T-helper 17 cell (primary cell): Measurements from ENCODE around the gene GPC3. TPM values are rescaled to one million over a fixed set of nuclear protein-coding genes. Genes with fewer than 3 reads are reported as not detected.
A peak's percentile ranks its signal among the peaks of the same experiment; 100 is the strongest.
"Not testable (repeated sequence)": the region's sequence is repeated elsewhere in the genome, so short reads cannot be mapped to it uniquely, and the experiment has no call there.

Source experiments
- ATAC-seq: fragments of 150-1000 bp; cut with Tn5 transposase; 2 replicates; pipeline ENCODE4 v1.10.0; 2021; ENCODE audit warnings: mild to moderate bottlenecking, moderate library complexity
- DNase-seq, 3 donors: peaks; one replicate each; pipeline versions ENCODE4 v3.0.0 to v3.0.0-alpha.2; 2020 to 2021
- H3K9me3 ChIP-seq: one replicate; pipeline ENCODE4 v1.7.0; 2013; ENCODE audit warnings: low read length, mild to moderate bottlenecking; ENCODE audit not compliant: control insufficient read depth, poor library complexity, severe bottlenecking
- H3K27ac Mint-ChIP-seq: one replicate; pipeline ENCODE4 v1.8.0; 2022; ENCODE audit warnings: mild to moderate bottlenecking, moderate library complexity, mixed read lengths
- H3K27me3 Mint-ChIP-seq: one replicate; pipeline ENCODE4 v1.8.0; 2022; ENCODE audit warnings: mixed read lengths
- H3K36me3 Mint-ChIP-seq: one replicate; pipeline ENCODE4 v1.8.0; 2022; ENCODE audit warnings: low read depth, mixed read lengths
- H3K4me1 Mint-ChIP-seq: one replicate; pipeline ENCODE4 v1.8.0; 2022; ENCODE audit warnings: mild to moderate bottlenecking, mixed read lengths
- H3K4me3 Mint-ChIP-seq: one replicate; pipeline ENCODE4 v1.8.0; 2022; ENCODE audit warnings: mild to moderate bottlenecking, moderate library complexity, mixed read lengths
- total RNA-seq, 4 donors: library from RNA in 2 of 4; stranded (reverse) in 2 of 4; gene quantifications; one replicate each; pipeline ENCODE4 v1.2.3 and lab custom pipeline; 2022 to 2026

The GPC3 gene
- total RNA-seq, 2 donors from 2014 or later = 0.20 to 0.39 TPM

- Mint-ChIP-seq H3K36me3 (no peaks in the 10 kb centered on the region), H3K27ac (no peak overlapping the region), H3K4me1 (peaks cover 6% of the 10 kb centered on the region), H3K27me3 (no peaks in the 10 kb centered on the region), H3K4me3 (no peak overlapping the region)
- DNase-seq (no peak), ATAC-seq (no peak)
- no peaks in the 10 kb centered on the region for H3K9me3 ChIP-seq
Observed at GRCh38 chrX:133749951-133750350, 235.4 kb downstream of the GPC3 start.

- Mint-ChIP-seq H3K4me3 (no peak overlapping the region), H3K36me3 (no peaks in the 10 kb centered on the region), H3K4me1 (peaks cover 6% of the 10 kb centered on the region), H3K27ac (no peak overlapping the region), H3K27me3 (no peaks in the 10 kb centered on the region)
- ATAC-seq (peak; percentile 33), DNase-seq (no peak)
- H3K9me3 ChIP-seq = no peaks in the 10 kb centered on the region
Observed at GRCh38 chrX:133749370-133749769, 236.0 kb downstream of the GPC3 start.

- H3K9me3 ChIP-seq = no peaks in the 10 kb centered on the region
- no peak overlapping the region for H3K27ac Mint-ChIP-seq
- no peak for ATAC-seq
- DNase-seq = no peak
- H3K27me3 Mint-ChIP-seq = no peaks in the 10 kb centered on the region
- H3K4me3 Mint-ChIP-seq = no peak overlapping the region
- H3K36me3 Mint-ChIP-seq = no peaks in the 10 kb centered on the region
- H3K4me1 Mint-ChIP-seq = peaks cover 6% of the 10 kb centered on the region
Observed at GRCh38 chrX:133747196-133747595, 238.2 kb downstream of the GPC3 start.

GRCh38 chrX:133746593-133746992 lies 238.8 kb downstream of the GPC3 start:
- Mint-ChIP-seq H3K4me1 (peaks cover 6% of the 10 kb centered on the region), H3K4me3 (no peak overlapping the region), H3K27ac (no peak overlapping the region), H3K36me3 (no peaks in the 10 kb centered on the region), H3K27me3 (no peaks in the 10 kb centered on the region)
- ATAC-seq (no peak), DNase-seq (no peak)
- no peaks in the 10 kb centered on the region for H3K9me3 ChIP-seq

- no peak overlapping the region for H3K27ac Mint-ChIP-seq
- DNase-seq (no peak), ATAC-seq (peak; percentile 62)
- H3K27me3 Mint-ChIP-seq = no peaks in the 10 kb centered on the region
- no peaks in the 10 kb centered on the region for H3K36me3 Mint-ChIP-seq
- no peak overlapping the region for H3K4me3 Mint-ChIP-seq
- H3K9me3 ChIP-seq = no peaks in the 10 kb centered on the region
- H3K4me1 Mint-ChIP-seq = peaks cover 6% of the 10 kb centered on the region
Observed at GRCh38 chrX:133745349-133745748, 240.0 kb downstream of the GPC3 start.

- ATAC-seq (no peak), DNase-seq (no peak)
- H3K4me1 Mint-ChIP-seq = peaks cover 2% of the 10 kb centered on the region
- no peaks in the 10 kb centered on the region for H3K27me3 Mint-ChIP-seq
- no peak overlapping the region for H3K27ac Mint-ChIP-seq
- H3K9me3 ChIP-seq = no peaks in the 10 kb centered on the region
- H3K36me3 Mint-ChIP-seq = no peaks in the 10 kb centered on the region
- no peak overlapping the region for H3K4me3 Mint-ChIP-seq
Observed at GRCh38 chrX:133742602-133743305, 242.6 kb downstream of the GPC3 start.

- no peaks in the 10 kb centered on the region for H3K36me3 Mint-ChIP-seq
Observed at GRCh38 chrX:133741303-133741702, 244.1 kb downstream of the GPC3 start.

GRCh38 chrX:133726642-133727041 lies 258.8 kb downstream of the GPC3 start:
- no peak for DNase-seq
- Mint-ChIP-seq H3K27me3 (peaks cover 4% of the 10 kb centered on the region), H3K4me1 (peaks cover 5% of the 10 kb centered on the region), H3K36me3 (peaks cover 2% of the 10 kb centered on the region), H3K27ac (no peak overlapping the region), H3K4me3 (no peak overlapping the region)
- H3K9me3 ChIP-seq = no peaks in the 10 kb centered on the region
- ATAC-seq = no peak

More at GRCh38 chrX:133741303-133741702, 244.1 kb downstream of the GPC3 start:
- Mint-ChIP-seq H3K4me1 (peaks cover 2% of the 10 kb centered on the region), H3K27ac (no peak overlapping the region), H3K4me3 (no peak overlapping the region), H3K27me3 (no peaks in the 10 kb centered on the region)
- ATAC-seq = no peak
- DNase-seq = no peak
- no peaks in the 10 kb centered on the region for H3K9me3 ChIP-seq

- no peak overlapping the region for H3K4me3 Mint-ChIP-seq
- H3K36me3 Mint-ChIP-seq = peaks cover 2% of the 10 kb centered on the region
- no peaks in the 10 kb centered on the region for H3K9me3 ChIP-seq
- ATAC-seq = no peak
- no peak for DNase-seq
- H3K27ac Mint-ChIP-seq = no peak overlapping the region
- peaks cover 4% of the 10 kb centered on the region for H3K27me3 Mint-ChIP-seq
- peaks cover 5% of the 10 kb centered on the region for H3K4me1 Mint-ChIP-seq
Observed at GRCh38 chrX:133726211-133726630, 259.2 kb downstream of the GPC3 start.

GRCh38 chrX:133723930-133724329 lies 261.5 kb downstream of the GPC3 start:
- Mint-ChIP-seq H3K27ac (no peak overlapping the region), H3K27me3 (peaks cover 4% of the 10 kb centered on the region), H3K4me3 (no peak overlapping the region), H3K36me3 (peaks cover 2% of the 10 kb centered on the region), H3K4me1 (peaks cover 5% of the 10 kb centered on the region)
- DNase-seq (no peak), ATAC-seq (no peak)
- H3K9me3 ChIP-seq = no peaks in the 10 kb centered on the region

- no peaks in the 10 kb centered on the region for H3K9me3 ChIP-seq
- Mint-ChIP-seq H3K27me3 (peaks cover 5% of the 10 kb centered on the region), H3K36me3 (peaks cover 2% of the 10 kb centered on the region), H3K4me3 (peak overlapping the region; percentile 47), H3K27ac (no peak overlapping the region), H3K4me1 (peaks cover 5% of the 10 kb centered on the region)
- ATAC-seq = no peak
- no peak for DNase-seq
Observed at GRCh38 chrX:133722756-133723155, 262.6 kb downstream of the GPC3 start.

- H3K27me3 Mint-ChIP-seq, DNase-seq, H3K9me3 ChIP-seq, ATAC-seq, H3K4me1 Mint-ChIP-seq, H3K4me3 Mint-ChIP-seq, H3K27ac Mint-ChIP-seq, H3K36me3 Mint-ChIP-seq: not testable (repeated sequence)
Observed at GRCh38 chrX:133720269-133720668, 265.1 kb downstream of the GPC3 start.

- Mint-ChIP-seq H3K27me3 (peaks cover 5% of the 10 kb centered on the region), H3K4me3 (no peak overlapping the region), H3K36me3 (no peaks in the 10 kb centered on the region), H3K4me1 (no peaks in the 10 kb centered on the region), H3K27ac (no peak overlapping the region)
- DNase-seq (no peak), ATAC-seq (no peak)
- no peaks in the 10 kb centered on the region for H3K9me3 ChIP-seq
Observed at GRCh38 chrX:133715715-133716114, 269.7 kb downstream of the GPC3 start.

- H3K36me3 Mint-ChIP-seq = no peaks in the 10 kb centered on the region
- H3K4me1 Mint-ChIP-seq = no peaks in the 10 kb centered on the region
- no peaks in the 10 kb centered on the region for H3K9me3 ChIP-seq
- ATAC-seq (no peak), DNase-seq (no peak)
- no peak overlapping the region for H3K4me3 Mint-ChIP-seq
- H3K27me3 Mint-ChIP-seq = no peaks in the 10 kb centered on the region
- no peak overlapping the region for H3K27ac Mint-ChIP-seq
Observed at GRCh38 chrX:133709501-133709900, 275.9 kb downstream of the GPC3 start.
